CD4-positive, alpha-beta T cell treated with Interleukin-4 for 1 hour (primary cell): ENCODE measurements around the gene STK33.
A peak's percentile ranks its signal among the peaks of the same experiment; 100 is the strongest.

ENCODE experiments used
- DNase-seq, 2 donors: peaks; one replicate each; pipeline ENCODE4 v3.0.0-alpha.2; 2020 to 2022

Gene STK33

DNA sequence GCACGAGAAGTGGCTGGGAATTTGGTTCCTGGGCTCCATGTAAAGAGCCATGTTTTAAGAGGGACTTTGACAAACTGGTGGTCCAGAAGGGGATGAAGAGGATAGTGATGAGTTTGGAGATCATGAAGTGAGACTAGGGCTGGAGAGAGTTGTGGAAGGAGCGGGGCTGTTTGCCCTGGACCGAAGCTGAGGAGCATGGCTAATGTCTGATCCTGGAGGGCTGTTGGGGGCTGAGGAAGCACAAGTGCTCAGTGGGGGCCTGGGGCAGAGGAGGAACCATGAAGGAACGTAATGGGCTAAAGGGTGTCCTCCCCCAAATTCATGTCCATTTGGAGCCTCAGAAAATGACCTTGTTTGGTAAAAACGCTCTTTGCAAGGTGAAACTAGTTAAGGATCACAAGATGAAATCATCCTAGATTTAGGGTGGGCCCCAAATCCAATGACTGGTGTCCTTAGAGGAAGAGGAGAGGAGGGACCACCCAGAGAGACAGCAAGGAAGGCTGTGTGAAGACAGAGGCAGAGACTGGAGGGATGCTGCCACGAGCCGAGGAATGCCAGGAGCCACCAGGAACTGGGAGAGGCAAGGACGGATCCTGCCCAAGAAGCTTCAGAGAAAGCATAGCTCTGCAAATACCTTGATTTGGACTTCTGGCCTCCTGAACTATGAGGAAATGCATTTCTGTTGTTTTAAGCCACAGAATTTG lies 223.1 kb downstream of the STK33 start:
- DNase-seq, result no peak

GRCh38 chr11:8369592-8370205 lies 224.3 kb downstream of the STK33 start:
- DNase-seq, result no peak

DNA sequence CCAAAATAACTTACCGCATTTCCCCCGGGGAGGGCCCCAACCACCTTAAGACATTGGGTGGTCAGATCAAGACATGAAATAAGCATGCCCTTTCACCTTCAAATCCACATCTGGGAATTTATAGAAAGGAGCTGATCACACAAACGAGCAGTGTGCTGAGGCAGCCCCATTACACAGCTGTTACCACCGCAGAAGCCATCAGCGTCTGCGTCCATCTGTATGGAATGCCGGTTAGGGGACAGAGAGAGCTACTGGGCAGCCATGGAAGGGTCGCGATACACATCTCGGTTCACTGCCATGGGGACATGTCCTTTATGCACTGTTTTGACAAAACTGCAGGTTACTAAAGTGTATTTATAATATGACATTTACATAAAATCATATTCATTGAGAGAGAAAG lies 225.3 kb downstream of the STK33 start:
- DNase-seq, result no peak

DNA sequence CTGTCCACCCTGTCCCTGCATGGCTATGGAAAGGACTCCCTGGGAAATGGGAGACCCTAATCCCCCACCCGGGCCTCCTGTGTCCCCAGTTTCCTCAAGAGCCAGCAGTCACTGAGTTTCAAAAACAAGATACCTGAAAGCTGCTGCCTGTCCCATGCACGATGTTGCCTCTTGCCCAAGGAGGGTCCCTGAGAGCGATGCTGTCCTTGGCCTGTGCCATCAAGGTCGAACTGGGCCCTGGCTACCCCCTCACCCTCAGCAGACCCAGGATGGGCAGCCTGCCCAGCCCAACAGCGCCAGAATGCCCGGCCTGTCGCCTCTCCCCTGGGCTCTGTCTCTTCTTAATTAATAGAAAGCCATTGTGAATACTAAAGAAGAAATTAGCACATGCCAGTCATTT lies 225.8 kb downstream of the STK33 start:
- no peak for DNase-seq

GRCh38 chr11:8366316-8366715 lies 227.7 kb downstream of the STK33 start:
- DNase-seq, result no peak

DNA sequence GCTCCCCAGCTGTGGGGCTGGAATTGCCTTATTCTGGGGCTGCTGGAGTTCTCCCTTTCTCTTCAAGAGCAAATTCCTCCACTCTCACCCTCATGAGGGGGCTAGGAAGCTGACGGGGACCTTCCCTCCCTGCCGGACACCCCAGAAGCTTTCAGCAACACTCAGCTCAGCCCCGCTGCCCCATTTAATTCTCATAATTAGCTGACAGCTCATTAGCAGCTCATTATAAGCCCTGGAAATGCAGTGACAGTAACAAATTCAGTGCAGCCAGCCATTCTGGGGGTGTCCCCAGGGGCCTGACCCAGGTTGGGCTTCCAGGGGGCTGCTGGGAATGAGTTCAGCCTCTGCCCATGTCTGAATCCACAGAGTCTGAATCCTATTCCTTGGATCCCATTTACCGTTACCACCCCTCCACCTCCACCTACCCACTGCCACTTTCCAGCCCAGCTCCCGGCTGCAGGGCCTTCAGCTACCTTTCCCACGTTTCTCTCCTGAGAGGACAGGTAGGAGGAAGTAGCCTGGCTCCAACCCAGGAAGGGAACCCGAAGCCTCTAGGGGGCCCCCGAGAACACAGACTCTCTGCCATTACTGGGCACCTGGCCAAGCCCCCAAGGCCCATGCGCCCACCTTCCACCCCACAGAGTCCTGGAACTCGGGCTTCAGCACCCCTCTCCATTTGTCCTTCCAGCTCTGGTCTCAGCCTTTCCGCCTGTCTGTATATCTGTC lies 228.6 kb downstream of the STK33 start:
- no peak for DNase-seq

DNA sequence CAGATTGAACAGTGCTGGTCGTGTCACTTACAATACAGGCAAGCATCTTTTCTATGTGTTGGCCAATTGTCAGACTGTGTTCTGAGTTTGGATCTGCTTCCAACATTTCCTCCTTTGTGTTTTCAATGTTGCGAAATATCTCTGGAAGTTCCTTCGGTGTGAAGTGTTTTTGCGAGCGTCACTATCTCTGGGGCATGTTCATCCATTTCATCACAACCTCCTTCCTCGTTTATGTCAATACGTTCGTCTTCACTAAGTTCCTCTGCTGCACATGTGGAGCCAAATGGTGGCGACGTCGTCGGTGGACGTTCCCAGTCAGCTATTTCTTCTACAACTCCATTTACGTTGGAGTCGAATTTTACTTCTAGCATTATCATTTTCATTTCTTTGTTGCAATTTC lies 230.1 kb downstream of the STK33 start:
- DNase-seq, result peak in 1 of 2 donors; percentile 18

GRCh38 chr11:8362899-8363298 lies 231.1 kb downstream of the STK33 start:
- no peak for DNase-seq

- no peak for DNase-seq
These were observed 231.5 kb downstream of the STK33 start for GRCh38 chr11:8362491-8362890.

- DNase-seq, result no peak
These were observed 232.3 kb downstream of the STK33 start for GRCh38 chr11:8361664-8362210.

DNA sequence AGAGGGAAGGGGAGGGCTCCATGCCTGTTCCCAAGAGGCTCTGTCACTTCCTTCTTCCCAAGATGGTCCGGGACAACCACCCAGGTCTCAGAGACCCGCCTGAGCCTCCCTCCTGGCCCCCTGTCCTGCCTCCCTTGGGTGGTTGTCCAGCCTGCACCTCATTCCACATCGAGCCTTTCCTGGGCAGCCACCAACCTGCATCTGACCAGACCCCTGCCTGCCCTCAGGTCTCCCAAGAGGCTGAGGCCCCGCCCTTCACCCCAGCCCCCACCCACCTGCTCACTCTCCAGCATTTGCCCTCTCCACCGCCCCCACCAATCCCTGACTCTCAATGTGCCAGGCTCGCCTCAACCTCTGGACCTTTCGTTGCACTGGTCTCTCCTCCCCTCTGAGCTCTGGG lies 232.8 kb downstream of the STK33 start:
- no peak for DNase-seq

DNA sequence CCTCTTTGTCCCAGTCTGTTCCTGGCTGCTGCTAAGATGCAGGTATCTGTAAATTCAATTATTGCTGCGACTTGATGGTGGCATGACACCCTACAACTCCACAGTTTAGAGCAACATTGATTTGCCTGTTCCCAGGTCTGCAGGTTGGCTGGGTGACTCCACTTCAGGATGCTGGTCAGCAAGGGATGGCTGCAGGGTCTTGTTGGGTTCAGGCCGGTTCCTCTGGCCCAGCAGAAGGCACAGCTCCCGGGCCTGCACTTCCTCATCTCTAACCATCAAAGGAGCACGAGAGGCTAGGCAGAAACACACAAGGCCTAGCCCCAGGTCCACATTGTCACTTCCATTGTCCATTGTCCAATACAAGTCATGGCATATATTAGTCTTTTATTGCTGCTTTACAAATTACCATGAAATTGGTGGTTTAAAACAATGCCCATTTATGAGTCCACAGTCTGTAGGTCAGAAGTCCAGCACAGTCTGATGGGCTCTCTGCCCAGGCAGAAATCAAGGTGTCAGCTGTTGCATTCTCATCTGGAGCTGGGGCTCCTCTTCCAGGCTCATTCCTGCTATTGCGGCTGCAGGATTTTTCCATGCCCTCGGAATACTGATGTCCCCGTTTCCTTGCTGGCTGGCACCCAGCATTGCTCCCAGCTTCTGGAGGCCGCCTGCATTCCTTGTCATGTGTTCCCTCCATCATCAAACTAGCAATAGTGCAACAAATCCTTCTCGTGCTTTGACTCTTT lies 233.8 kb downstream of the STK33 start:
- DNase-seq, result no peak

DNA sequence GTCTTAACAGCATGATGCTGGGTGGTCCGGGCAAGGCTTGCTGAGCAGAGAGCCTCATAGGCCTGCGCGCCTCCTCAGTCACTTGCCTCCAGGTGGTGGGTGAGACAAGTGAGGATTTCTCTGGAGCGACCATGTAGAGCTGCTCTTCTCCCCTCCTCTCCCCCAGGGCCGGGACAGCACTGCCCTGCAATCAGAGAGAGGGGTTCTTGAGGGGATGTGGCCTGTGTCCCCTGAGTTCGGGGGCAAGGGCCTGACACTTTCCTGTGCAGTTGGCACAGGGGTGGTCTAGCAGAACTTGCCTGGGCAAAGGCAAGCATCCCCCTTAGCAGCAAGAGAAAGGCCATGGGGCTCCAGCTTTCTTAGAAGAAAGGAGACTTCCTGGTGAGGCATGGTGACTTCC lies 234.5 kb downstream of the STK33 start:
- DNase-seq, result no peak

DNA sequence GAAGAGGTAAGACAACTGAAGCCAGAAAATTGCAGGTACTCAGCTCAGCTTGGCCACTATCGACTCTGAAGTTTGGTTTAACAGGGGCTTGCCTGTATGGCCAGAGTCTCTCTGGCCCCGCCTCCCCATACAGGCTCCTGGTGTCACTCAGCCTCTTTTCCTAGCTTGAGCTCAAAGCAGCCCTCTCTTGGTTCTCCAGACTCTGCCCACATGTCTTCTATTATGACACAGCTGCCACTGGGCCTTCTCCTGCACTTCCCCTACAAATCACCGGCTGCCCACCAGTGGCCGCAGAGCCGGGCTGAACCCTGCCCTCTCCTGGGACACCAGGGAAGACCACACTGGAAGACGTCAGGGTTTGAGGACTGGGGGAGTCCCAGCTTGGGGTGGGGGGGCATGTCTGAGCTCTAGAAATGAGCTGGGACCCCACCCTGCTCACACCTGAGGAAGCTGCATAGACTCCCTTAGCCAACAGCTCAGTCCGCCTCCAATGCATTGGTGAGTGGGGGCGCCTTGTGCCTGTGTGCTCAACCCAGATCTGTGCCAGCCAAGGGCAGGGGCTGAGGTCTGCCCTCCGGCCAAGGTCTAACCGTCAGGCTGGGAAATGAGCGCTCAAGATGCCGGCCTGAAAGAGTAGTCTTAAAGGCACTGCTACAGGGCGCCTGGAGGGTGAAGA lies 236.0 kb downstream of the STK33 start:
- DNase-seq, result no peak

DNA sequence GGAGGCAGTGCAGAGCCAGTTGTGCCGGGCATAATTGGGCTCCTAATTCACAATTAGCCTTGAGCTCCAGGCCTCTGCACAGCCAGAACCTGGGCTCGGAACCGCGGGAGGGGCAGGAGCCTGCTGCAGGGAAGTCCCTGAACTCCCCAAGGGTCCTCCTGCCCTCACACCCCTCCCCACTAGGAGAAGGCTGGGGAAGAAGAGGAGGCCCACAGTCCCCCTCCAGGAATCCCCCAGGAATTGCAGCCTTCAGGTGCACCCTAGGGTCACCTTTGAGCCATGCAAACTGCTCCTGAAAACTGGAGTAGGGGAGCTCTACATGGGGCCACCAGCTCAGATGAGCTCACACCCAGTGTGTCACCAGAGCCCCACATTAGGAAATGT lies 236.5 kb downstream of the STK33 start:
- DNase-seq, result no peak

- no peak for DNase-seq
These were observed 237.1 kb downstream of the STK33 start for GRCh38 chr11:8356721-8357504.

GRCh38 chr11:8356216-8356615 lies 237.8 kb downstream of the STK33 start:
- DNase-seq, result no peak

- no peak for DNase-seq
These were observed 238.6 kb downstream of the STK33 start for GRCh38 chr11:8355416-8355742.

GRCh38 chr11:8354622-8355415 lies 239.2 kb downstream of the STK33 start:
- DNase-seq, result no peak

DNA sequence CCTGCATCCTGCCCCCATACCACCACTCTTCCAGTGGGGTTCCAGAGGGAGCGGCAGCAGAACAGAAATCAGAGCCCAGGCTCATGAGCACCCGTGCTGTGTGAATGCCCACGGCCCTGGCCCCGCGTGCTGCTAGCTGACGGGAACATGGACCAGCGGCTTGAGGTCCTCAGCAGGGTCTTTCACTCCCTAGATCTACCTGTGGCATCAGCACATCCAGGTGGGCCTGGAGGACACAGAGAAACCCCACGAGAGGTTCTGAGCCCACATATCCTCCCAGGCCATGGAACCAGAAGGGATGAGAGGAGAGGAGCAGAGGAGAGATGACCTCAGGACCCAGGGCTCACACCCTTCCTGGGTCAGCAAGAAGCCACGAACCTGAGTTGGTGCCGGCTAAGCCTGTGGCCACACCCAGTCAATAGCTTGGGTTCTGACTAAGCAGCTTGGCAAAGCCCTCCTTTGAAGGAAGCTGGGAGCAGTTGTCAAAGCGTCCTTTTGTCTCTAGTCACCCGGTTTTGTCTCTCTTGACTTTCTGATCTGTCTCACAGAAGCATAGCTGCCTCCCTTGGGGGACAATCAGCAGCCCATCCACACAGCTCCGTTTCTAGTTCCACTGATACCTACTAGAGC lies 241.0 kb downstream of the STK33 start:
- no peak for DNase-seq
